Gastrocnemius medialis (tissue), 4 donors: ENCODE results near the gene SAP30BP.

ENCODE experiments used
- CTCF ChIP-seq, 5 experiments: fragments of 450-650 bp in 3 of 5; fragments of 200-600 bp in 2 of 5; sonication (generic) in 2 of 5; IDR thresholded peaks in 4 of 5; conservative IDR thresholded peaks in 1 of 5; 1 replicate in 4 of 5; 2 replicates in 1 of 5; pipeline ENCODE4 v1.5.1; 2016 to 2019; ENCODE audit warnings: antibody characterized with exemption in 5 of 5, mild to moderate bottlenecking in 3 of 5, moderate library complexity in 3 of 5
- POLR2A ChIP-seq, 2 donors: fragments of 450-650 bp; IDR thresholded peaks; one replicate each; pipeline ENCODE4 v1.6.1; 2017; ENCODE audit warnings: antibody characterized with exemption in 2 of 2, mild to moderate bottlenecking in 2 of 2, moderate library complexity in 2 of 2

DNA sequence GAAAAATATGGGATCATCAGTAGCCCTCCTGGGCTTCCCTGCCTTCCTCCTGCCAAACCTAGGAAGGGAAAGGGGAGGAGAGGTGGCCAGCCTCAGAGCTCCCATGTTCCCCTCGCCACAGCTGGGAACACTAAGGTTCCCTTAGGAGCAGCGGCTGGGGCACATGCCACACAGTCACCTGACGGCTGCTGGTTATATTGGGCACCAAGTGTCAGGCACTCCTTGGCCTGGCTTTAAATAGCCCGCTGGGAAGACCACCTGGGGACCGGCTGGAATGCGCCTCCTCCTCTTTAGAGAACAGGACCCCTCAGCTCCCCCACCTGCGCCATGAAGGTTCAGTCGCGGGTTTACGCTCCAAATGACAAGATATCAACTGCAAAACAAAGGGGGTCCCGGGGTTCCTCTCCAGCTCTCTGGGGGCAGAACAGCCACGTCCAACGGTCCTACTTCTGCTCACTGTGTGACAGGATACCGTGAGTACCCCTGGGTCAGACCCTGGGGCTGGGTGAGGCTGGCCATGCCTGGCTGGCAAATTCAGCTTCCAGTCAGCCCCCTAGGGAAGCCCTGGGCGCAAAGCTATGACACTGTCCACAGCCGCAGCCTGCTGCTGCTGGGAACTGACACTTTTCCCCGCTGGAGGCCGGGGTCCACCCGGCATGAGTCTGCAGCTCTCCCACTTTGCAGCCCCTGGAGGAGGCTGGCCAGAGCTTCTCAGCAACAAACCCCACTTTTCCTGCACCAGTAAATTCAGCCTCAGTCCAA lies 30.6 kb upstream of the SAP30BP start:
- TF ChIP-seq POLR2A (IDR thresholded peaks at IDR 0.05) (no peak), CTCF (IDR thresholded peaks at IDR 0.05 in 4 of 5, conservative IDR thresholded peaks at IDR 0.05 in 1 of 5) (no peak)
